DMS153 treated with DMSO at 0.1 percent for 48 hours (cell line): Measurements from ENCODE around the gene ESYT1.
"Not testable (repeated sequence)": the region's sequence is repeated elsewhere in the genome, so short reads cannot be mapped to it uniquely, and the experiment has no call there.

Experiments used
- DNase-seq: peaks from one replicate; lab custom pipeline; 2025; ENCODE audit not compliant: unreplicated experiment; lab: John Stamatoyannopoulos, UW

The ESYT1 gene

DNA sequence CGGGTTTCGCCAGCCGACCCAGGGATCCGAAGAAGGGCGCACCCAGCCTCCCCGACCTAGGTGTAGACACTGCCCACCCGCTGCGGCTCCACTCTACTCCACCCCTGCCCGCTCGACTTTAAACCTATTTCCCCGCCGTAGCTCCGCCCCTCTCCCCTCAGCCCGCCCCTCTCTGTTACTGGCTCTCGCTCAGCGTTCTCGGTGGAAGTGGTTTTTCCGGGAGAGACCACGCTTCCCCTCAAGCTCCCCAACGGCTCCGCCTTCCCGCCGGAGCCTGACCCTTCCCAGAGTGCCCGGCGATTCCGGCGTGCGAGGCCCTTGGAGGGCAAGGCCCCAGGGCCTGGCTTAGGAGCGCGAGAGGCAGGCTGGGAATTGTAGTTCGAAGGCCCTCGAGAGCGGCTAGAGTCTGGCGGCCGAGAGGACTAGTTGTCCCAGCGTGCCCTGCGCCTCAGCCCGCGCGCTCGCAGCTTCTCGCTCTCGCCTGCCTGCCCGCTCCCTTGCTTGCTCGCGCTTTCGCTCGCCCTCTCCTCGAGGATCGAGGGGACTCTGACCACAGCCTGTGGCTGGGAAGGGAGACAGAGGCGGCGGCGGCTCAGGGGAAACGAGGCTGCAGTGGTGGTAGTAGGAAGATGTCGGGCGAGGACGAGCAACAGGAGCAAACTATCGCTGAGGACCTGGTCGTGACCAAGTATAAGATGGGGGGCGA, 23.8 kb upstream of the ESYT1 start, which contains the start of gene PA2G4:
Gene PA2G4, plus strand, starts transcription at position 451 of the 706 bp plus-strand sequence. Its CDS starts 179 bp downstream, at position 630.
- peak; percentile 97 for DNase-seq

DNA sequence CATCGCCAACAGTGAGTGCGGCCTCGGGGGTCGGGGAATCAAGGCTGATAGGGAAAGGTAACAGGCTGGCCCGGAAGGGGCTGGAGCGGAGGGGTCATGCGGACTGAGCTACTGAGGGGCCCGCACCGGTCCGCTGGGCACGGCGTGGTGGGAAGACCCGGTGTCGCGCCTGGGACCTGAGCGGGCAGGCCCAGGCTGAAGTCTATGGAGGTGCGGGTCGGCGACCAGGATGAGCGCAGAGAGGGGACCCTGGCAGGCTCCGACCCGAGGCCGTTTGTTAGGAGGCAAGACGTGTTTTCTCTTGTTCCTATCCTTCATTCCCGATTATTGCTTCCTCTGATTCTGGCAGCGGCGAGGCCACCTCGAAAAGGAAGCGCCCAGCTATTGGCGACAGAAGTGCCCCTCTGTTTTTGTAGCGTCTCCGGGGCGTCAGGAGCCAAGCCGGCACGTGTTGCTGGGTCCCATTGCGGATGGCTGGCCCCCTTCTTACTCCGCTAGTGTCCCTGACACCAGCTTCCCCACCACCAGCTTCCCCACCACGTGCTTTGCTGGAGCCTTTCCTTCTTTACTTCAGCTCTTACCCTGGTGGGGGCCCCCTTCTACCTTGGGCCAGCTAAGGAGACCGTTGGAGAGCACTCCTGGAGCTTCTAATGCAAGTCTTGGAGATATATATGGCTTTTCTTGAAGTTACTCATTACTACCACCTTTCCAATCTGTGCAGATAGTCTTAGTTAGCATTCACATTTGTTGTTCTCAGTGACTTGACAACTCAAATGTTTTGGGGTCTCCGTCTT, 23.1 kb upstream of the ESYT1 start:
- no peak for DNase-seq

DNA sequence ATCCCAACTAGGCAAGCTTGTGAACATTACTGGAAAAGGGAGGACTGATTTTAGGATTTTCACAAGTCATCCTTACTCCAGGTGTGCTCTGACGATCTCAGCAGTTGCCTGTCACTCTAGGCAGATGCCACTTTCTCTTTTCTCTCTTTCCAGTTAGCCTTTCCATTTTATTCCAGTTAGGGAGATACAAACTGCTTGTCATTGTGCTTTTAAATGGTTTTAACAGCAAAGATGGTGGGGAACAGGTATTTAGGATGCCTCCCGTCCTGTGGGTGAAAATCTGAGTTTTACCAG, 22.5 kb upstream of the ESYT1 start:
- DNase-seq: no peak

DNA sequence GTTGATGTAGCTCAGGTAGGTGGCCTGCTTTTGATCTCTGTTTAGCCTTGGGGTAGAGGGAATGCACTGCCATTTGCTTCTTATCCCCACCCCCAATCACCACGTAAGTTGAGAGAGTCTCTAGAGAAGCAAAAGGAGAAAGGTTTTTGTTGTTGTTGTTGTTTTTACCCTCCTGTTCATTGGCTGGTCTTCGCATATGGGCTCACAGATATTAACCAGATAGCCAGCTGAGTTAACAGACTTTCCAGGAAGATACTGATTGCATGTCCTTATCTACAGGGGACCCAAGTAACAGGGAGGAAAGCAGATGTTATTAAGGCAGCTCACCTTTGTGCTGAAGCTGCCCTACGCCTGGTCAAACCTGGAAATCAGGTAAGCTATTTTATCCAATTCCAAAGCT, 20.8 kb upstream of the ESYT1 start:
- no peak for DNase-seq

- no peak for DNase-seq
Measured at GRCh38 chr12:56110571-56110970, 17.5 kb upstream of the ESYT1 start.

- no peak for DNase-seq
Measured at GRCh38 chr12:56114084-56114483, 14.0 kb upstream of the ESYT1 start.

- DNase-seq: no peak
Measured at GRCh38 chr12:56115329-56115728, 12.7 kb upstream of the ESYT1 start.

- DNase-seq: peak; percentile 98
Measured at GRCh38 chr12:56116267-56117081, 11.6 kb upstream of the ESYT1 start, which contains the start of gene RPL41. TSS of gene RPL41 (plus strand) at chr12:56116633.

DNA sequence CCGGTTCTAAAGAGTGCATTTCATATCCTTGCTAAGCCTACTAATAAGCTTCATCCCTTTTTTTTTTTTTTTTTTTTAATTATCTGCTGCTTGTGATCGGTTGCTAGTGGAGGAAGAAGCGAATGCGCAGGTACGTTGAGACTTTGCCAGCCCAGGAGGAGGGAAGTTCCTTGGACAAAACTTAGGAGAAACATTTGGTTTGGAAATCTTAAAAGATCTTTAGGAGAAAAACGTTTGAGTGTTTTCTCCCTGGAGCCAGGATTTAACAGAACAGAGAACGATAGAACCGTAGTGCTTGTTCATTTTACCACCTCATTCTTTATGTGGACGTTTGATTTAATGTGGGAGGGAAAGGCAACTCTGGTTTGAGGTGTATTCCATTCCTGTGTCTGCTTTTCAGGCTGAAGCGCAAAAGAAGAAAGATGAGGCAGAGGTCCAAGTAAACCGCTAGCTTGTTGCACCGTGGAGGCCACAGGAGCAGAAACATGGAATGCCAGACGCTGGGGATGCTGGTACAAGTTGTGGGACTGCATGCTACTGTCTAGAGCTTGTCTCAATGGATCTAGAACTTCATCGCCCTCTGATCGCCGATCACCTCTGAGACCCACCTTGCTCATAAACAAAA, 10.9 kb upstream of the ESYT1 start:
- DNase-seq: not testable (repeated sequence)

- peak; percentile 96 for DNase-seq
Measured at GRCh38 chr12:56117778-56118687, 10.0 kb upstream of the ESYT1 start, which contains the start of gene ZC3H10. TSS of gene ZC3H10 (plus strand) at chr12:56118266. CDS start at chr12:56120563, 2,297 bp downstream.

- no peak for DNase-seq
Measured at GRCh38 chr12:56118688-56119357, 9.2 kb upstream of the ESYT1 start.

DNA sequence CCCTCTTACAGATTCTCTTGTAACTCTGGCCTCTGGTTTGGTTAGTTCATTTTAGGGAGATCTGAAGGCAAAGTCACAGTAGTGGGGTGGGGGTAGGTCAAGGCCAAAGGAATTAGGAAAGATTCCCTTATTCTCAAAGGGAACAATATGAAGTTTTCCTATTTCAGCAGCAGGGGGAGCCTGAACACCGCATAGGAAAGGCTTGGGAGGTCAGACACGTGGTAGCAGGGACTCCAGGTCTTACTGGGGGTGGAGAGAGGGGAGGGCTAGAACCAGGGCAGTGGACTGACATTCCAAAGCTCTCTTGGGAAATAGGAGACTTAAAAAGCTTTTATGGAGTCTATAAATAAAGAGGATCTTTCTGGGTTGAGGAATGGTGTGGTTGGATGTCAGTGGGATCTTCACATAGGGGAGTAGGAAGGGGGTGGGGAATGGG, 8.7 kb upstream of the ESYT1 start:
- DNase-seq: peak; percentile 55

- no peak for DNase-seq
Measured at GRCh38 chr12:56120158-56120846, 7.8 kb upstream of the ESYT1 start.

DNA sequence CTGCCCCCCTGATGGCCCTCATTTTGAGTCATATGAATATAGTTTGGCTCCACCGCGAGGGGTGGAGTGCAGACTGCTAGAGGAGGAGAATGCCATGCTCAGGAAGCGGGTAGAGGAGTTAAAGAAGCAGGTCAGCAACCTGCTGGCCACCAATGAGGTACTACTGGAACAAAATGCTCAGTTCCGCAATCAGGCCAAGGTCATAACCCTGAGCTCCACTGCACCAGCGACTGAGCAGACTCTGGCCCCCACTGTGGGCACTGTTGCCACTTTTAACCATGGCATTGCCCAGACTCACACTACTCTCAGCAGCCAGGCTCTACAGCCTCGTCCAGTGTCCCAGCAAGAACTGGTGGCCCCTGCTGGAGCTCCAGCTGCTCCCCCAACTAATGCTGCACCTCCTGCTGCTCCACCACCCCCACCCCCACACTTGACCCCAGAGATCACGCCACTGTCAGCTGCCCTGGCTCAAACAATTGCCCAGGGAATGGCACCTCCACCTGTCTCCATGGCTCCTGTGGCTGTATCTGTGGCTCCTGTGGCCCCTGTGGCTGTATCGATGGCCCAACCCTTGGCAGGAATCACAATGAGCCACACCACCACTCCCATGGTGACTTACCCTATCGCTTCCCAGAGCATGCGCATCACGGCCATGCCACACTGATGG, 6.7 kb upstream of the ESYT1 start:
- DNase-seq: no peak

DNA sequence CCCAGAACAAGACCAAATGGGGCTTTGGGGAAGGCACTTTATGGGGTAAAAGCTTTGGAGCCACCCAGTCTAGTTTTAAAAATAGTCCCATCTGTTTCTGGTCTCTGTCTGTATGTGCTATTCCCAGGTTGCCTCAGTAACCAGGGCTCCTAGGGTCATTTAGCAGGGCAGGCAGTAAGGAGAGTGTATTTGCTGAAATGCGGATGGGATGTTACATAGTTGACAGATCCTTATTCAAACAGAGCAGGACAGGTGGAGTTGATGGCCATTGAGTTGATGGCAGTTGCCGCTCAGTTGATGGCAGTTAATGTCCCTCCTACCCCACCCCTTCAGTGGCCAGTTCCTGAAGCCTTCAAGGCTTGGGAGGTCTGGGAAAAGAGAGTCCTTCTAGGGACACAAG, 5.4 kb upstream of the ESYT1 start:
- DNase-seq: peak; percentile 59

GRCh38 chr12:56124133-56124532, 3.9 kb upstream of the ESYT1 start:
- DNase-seq: no peak

- no peak for DNase-seq
Measured at GRCh38 chr12:56126732-56127239, 1.3 kb upstream of the ESYT1 start.

DNA sequence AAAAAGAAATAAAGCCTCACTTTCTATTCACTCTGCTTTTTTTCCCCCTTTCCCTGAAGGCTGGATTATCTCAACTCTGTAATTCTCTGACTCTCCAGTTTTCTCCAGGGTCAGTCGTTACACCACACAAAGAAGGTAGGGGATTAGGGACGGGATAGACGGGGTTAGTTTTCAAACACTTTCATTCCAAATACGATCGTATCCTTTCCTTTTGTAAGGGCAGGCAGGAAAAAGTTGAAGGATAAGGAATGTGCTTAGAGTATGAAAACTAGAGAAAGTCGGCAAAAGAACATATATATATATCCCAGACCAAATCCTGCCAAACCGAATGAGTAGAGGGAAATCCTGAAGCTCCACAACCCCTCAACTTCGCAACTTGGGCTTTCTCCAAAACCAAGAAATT, 581 bp upstream of the ESYT1 start:
- DNase-seq: no peak
